Muscle of back (tissue), 13 donors: ENCODE measurements around the gene CFAP20. TPM values are rescaled to one million over a fixed set of nuclear protein-coding genes. Genes with fewer than 3 reads are reported as not detected.

Experiments
- DNase-seq, 3 donors: peaks; one replicate each; pipeline versions ENCODE4 v3.0.0 to v3.0.0-alpha.2; 2013
- long read RNA-seq, 9 donors: transcript quantifications; one replicate each; lab custom pipeline, GENCODE V29; 2026
- polyA plus RNA-seq, 10 donors: library from polyadenylated mRNA; unstranded; fragments of 120-200 nt; gene quantifications; one replicate each; pipeline ENCODE4 v1.2.1, GENCODE V29; 2013; ENCODE audit not compliant: insufficient read length in 10 of 10

The CFAP20 gene
- 10 to 100 TPM; 42.4 to 71.4 (median 51.4) TPM for polyA plus RNA-seq
- long read RNA-seq, donor 1, transcript CFAP20-201 (6 exons, 1,354 nt): major isoform, 23 of 30 reads
- long read RNA-seq, donor 1, partial matches to known transcripts: 0 of 30 reads
- long read RNA-seq, donor 1, other reads (novel, unspliced or antisense): 0 of 30 reads
- long read RNA-seq, donor 2, transcript CFAP20-201 (6 exons, 1,354 nt): major isoform, 17 of 24 reads
- long read RNA-seq, donor 2, partial matches to known transcripts: 0 of 24 reads
- long read RNA-seq, donor 2, other reads (novel, unspliced or antisense): 0 of 24 reads
- long read RNA-seq, donor 3: 0 reads
- long read RNA-seq, donor 4, transcript CFAP20-201 (6 exons, 1,354 nt): major isoform, 18 of 28 reads
- long read RNA-seq, donor 4, partial matches to known transcripts: 8 of 28 reads
- long read RNA-seq, donor 4, other reads (novel, unspliced or antisense): 0 of 28 reads
- long read RNA-seq, donor 5, transcript CFAP20-201 (6 exons, 1,354 nt): major isoform, 22 of 29 reads
- long read RNA-seq, donor 5, partial matches to known transcripts: 0 of 29 reads
- long read RNA-seq, donor 5, other reads (novel, unspliced or antisense): 0 of 29 reads
- long read RNA-seq, donor 6, transcript CFAP20-201 (6 exons, 1,354 nt): major isoform, 23 of 34 reads
- long read RNA-seq, donor 6, partial matches to known transcripts: 9 of 34 reads
- long read RNA-seq, donor 6, other reads (novel, unspliced or antisense): 0 of 34 reads
- long read RNA-seq, donor 7, transcript CFAP20-201 (6 exons, 1,354 nt): major isoform, 10 of 18 reads
- long read RNA-seq, donor 7, partial matches to known transcripts: 7 of 18 reads
- long read RNA-seq, donor 7, other reads (novel, unspliced or antisense): 0 of 18 reads
- long read RNA-seq, donor 8, transcript CFAP20-201 (6 exons, 1,354 nt): major isoform, 18 of 31 reads
- long read RNA-seq, donor 8, partial matches to known transcripts: 12 of 31 reads
- long read RNA-seq, donor 8, other reads (novel, unspliced or antisense): 0 of 31 reads
- long read RNA-seq, donor 9, partial matches to known transcripts: 0 of 4 reads
- long read RNA-seq, donor 9, other reads (novel, unspliced or antisense): 0 of 4 reads

DNA sequence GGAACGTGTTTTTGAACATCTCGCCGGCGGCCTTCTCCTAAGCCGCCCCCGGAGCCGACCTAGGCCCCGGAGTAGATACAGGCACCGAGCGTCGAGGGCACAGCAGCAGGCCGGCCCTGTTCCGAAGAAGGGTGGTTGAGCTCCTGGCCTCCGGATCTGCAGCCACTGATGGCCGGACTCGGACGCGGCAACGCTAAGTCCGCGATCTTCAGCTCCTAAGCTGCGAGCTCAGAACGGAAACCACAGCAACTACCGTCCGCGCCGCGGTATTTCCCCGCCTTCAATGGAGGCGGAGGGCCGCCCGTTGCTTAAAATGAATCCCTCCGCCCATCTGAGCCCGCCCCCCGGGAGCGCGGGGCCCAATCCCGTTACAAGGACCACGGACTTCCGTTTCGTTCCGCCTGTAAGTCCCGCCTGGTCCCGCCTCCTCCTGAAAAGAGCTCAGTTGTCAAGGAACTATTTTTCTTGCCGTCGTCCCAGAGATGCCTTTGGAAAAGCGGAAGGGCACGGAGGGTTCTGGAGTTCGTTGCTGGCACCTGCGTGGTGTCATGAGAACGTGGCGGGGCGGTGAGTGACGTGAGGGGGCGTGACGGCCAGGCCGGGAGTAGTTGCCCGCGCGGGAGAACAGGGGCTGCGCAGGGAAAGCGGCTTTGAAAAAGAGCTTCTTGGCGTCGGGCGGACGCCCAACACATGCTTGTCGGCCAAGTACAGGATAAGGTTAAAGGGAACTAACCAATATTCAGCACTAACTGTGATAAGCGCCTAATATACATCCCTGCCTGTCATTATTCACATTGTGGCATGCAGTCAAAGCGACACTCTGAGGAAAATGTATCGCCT, at the start of gene CFAP20:
Gene CFAP20, minus strand, starts transcription at position 285 of the 840 bp plus-strand sequence. Its CDS starts 266 bp downstream, at position 19.
- DNase-seq: peak; percentile 99 to 100 (median 99)

DNA sequence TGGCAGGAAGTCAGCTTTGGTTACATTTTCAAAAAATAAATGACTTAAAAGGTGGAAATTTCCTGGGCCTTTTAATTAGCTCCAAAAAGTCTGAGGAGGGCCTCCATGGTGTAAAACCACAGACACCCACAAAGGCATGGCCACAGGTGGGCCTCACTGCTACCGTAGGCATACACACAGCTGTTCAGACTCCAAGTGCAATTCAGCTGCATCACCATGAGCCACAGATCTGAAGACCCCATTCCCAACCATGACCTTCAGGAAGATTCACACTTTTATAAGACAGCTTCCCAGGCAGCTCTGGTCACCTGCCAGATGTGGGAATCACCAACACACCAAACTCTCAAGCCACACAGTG, 48.2 kb upstream of the CFAP20 start:
- no peak for DNase-seq

DNA sequence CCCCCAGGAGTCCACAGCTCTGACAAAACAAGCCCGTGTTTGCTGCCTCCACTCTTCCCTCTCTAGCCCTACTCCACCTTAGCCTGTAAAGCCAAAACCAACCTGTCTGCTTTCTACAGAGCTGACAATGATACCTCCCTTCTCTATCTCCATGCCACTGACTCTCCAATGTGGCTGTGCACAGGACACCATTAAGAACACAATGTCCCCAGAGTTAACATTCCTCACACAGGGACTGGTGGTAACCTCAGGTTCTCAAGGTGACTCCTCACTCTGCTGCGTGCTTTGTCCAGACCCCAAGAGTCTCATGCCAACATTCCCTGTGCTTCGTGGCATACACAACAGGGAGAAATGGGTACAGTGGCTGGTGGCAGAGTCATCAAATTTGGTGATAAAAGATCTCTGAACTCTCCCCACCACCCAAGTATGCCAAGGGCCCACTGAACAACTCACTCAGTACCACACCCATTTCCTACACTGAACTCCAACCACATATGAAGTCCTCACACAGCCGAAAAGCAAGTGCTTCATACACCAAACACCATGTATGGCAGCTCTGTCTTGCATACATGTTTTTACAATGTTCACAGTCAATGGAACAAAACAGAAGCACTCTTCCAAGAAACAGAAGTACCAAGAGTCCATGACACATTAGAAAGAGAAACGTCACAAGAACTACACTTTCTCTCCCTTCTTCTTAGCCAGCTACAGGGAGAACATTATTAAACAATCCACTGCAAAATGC, 47.6 kb upstream of the CFAP20 start:
- DNase-seq: no peak

DNA sequence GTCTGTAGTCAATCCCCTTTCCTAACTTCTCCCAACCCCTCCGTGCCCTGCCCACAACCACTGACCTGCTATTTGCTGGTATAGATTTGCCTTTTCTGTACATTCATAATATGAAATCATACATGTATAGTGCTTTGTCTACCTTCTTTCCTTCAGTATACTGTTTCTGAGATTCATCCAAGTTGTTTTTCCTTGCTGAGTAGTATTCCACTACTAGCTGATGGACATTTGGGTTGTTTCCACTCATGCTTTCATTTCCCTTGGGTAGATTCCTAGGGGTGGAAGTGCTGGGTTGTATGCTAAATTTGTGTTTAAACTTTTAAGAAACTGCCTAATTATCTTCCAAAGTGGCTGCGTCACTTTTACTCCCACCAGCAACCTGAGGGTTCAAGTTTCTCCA, 41.0 kb upstream of the CFAP20 start:
- DNase-seq: no peak

DNA sequence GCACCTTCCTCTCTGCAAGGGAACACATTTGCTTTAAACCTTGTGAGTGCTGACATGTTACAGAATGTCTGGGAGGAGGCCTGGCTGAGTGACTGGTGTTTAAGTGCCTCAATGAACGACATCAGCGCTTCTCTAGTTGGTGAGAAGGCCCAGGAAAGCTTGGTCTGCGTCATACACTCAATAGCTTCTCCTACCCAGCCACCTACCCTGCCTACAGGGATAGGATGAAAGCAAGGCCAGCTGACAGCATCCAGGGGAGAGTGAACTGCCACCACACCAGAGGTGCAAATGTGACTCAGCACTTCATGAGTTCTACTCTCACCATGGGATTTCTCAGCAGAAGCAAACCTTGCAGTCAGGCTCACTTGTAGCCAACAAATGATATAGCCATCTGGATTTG, 31.7 kb upstream of the CFAP20 start:
- no peak for DNase-seq

DNA sequence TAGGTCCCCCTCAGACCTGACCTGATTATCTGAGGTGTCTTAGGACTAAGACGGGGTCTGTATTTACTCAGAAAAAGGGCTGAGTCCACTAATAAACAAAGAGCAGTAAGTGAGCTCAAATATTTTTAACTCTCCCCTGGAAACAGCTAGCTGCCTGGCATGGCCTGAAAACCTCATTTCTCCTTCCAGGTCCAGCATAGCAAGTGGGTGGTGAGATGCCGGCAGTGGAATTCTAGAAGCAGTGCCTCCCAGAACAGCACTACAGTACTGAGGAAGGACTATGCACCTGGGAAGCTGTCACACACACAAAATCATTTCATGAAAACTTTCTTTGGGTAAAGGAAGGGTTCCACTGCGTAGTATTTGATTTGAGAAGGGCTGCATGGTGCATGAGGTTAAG, 29.5 kb upstream of the CFAP20 start:
- no peak for DNase-seq

DNA sequence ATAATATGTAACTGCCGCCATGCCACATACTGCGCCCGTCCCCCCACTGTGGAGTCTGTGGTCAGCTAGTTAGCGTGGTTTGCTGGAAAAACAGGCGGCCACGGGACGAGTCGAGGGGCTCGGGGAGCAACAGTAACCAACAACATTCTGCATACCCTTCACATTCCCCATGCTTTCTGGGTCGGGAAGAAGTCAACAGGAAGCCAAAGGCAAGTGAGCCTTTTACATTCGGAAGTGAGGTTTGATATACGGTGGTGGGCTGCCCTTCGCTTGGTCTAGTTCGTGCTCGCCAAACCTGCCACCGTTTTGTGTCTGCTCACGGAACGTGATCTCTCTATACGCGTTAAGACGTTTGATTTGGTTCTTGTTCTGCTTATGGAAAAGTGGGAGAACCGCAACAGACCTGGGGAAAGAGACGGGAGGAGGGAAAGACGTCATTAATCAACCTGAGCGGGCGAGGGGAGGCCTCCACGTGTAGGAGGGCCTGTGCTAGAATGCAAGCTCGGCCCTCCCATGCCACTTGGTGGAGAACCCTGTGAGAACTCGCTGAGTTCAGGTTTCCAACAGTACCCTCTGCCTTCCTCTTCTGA, 28.9 kb upstream of the CFAP20 start:
- no peak for DNase-seq

DNA sequence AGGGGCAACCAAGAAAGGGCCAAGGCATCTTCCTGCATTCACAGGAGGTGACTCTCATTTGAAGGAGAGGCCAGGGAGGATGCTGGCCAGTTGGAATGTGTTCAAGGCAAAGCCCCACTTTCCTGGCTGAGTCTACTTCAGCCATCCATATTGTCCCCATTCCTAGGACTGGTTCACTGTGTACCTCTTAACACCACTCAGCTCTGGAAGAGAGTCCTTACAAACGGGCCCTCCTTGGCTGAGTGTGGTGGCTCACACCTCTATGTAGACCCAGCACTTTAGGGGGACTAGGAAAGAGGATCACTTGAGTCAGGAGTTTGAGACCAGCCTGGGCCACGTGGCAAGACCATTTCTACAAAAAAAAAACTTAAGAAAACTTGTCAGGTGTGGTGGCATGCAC, 28.1 kb upstream of the CFAP20 start:
- no peak for DNase-seq

DNA sequence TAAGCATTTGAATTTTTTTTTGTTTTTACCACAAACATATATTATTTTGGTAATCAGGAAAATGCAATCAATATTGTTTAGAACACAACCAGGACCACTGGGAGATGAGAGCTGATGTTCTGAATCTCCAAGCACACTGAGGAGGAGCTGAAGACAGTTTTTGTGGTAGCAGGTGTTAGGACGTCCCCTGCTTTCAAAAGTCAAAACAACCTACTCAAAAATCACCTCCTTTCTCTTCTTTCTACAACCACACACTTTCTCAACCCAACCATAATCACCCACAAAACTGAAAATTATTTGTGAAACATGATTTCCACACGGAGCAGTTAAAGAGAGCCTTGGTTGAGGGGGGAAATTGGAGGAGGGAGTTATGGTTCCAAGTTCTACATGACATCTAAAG, 26.7 kb upstream of the CFAP20 start:
- DNase-seq: no peak

DNA sequence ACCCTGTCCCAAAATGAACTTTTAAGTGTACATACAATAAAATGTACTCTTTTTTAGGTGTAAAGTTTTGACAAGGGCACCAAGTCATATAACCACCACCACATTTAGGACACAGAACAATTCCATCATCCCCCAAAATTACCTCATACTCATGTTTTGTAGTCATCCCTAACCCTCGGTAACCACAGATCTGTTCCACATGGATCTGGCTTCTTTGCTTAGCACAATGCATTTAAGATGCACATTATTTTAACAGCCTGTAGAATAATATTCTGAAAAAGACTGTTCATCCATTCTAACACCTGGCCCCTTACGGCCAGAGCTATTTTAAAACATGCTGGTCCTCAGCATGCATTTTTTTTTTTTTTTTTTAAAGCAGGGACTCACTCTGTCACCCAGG, 25.2 kb upstream of the CFAP20 start:
- DNase-seq: no peak

DNA sequence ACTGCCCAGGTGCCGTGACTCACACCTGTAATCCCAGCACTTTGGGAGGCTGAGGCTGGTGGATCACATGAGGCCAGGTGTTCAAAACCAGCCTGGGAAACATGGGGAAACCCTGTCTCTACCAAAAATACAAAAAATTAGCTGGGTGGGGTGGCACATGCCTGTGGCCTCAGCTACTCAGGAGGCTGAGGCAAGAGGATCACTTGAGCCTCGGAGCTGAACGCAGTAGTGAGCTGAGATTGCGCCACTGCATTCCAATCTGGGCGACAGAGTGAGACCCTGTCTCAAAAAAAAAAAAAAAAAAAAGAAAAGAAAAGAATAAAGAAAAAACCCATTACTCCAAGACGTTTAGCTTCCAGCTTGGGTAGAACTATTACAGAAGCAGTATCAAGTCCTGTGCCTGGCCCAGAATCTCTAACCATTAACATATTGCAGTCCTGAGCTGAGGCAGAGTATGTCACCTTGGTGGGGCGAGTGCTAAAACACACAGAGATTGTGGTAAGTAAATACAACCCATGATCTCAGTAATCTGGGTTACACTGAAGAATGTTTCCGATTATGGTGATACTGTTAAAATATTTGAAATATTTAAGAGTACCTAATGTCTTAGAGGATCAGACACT, 23.2 kb upstream of the CFAP20 start:
- no peak for DNase-seq

DNA sequence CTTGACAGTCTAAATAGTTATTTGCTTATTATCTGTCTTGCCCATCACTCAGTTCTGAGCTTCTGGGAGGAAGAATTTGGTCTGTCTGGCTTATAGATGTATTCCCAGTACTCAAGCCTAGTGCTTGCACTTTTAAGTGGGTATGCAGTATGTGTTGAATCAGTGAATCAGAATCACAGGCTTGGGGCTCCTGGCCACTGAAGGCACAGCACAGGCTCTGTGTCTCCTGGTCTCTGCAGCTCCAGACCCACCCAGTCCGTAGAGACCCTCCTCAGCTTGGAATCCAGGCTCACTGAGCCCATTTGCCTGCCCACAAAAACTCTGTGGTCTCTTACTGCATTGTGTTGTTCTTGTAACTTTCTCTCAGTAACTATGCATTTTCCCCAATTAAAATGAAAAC, 19.3 kb upstream of the CFAP20 start:
- DNase-seq: no peak

DNA sequence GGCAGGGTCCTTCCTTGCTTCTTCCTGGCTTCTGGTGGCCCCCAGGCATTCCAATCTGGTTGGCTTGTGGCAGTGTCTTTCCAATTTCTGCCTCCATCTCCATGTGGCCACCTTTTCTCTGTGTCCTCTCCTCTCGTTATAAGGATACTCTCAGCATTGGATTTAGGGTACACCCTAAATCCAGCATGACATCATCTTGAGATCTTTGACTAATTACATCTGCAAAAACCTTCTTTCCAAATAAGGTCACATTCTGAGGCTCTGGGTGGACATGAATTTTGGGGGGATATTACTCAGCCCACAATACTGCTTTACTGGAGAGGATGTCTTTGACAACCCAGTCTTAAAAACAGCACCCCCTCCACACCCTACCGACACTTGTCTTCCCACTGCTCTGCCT, 18.9 kb upstream of the CFAP20 start:
- no peak for DNase-seq

DNA sequence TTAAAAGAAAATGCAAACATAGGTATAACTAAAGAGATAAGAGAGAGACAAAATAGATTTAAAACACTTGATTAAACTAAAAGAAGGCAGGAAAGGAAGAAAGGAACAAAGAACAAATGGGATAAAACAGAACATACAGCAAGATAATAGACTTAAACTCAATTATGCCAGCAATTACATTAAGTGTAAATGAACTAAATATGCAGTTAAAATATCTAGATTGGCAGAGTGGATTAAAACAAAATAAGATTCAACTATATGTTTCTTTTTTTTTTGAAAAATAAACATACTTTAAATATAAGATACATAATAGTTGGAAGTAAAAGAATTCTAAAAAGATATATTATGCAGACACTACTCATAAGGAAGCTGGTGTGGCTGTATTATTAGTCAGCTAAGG, 9.7 kb upstream of the CFAP20 start:
- no peak for DNase-seq

DNA sequence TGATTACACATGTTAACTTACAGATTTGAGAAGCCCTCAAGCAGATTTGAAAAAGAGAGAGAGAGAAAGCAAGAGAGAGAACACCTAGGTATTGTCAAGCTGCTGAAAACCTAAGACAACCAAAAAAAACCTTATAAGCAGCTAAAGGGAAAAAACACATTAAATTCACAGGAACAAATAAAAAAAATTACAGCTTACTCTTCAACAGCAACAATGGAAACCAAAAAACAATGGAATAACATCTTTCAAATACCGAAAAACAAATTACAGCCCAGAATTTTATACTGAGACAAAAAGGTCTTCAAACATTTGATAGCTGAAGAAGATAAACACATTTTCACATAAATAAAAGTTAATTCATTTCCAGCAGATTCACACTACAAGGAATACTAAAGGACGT, 8.4 kb upstream of the CFAP20 start:
- DNase-seq: no peak

DNA sequence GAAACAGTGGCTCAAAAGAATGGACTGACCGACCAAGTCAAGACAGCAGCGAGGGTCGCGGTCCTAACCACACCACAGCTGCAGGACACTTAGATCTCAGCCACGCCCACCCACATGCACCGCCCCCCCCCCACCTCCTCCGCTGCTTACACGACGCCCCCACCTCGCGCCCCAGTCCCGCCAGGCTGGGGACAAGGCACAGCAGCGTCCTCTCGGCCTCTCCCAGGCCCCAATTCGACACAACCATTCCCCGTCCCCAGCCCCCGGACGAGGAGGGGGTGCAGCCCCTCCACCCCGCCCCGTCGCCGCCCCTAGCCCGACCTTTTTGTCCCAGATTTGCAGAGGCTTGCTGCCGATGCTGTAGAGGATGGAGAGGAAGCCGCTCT, 477 bp downstream of the CFAP20 start:
- peak in 1 of 3 donors; percentile 27 for DNase-seq

DNA sequence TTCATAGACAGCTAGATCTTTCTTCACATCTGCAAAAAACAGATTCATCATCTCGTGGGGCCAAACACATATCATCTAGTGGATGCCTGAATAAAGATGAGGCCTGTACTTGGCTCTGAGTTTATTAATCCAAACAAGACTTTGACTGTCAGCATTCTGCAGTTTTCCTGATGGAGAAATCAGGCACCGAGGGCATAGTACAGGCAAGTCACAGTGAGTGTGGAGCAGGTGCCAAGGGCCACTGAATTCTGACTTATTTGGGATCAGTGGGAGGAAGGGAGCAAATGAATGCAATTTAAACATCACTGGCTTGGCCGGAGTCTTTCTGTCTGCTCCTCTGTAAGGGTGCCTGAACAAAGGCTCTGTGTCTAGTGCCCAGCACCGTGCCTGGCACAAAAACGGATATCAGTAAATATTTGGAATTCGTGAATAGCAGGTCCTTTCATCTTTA, 975 bp downstream of the CFAP20 start:
- DNase-seq: peak in 1 of 3 donors; percentile 21

DNA sequence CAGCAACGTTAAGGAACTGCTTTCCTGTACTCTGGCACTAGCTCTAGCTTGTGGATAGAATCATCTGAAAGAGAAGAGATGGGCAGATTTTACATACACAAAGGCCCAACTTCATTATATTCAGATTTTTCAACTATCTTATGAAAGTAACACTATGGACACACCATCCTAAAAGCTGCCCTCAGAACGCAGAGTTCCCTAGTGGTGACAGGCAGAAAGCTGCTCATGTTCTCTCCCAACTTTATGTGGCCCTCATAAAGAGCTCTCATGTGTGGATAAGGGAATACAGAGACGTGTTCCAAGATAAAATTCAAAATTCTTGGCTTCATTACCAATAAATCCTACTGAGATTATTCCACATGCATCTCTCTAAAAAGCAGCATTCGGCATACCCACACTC, 1.5 kb downstream of the CFAP20 start:
- DNase-seq: no peak

DNA sequence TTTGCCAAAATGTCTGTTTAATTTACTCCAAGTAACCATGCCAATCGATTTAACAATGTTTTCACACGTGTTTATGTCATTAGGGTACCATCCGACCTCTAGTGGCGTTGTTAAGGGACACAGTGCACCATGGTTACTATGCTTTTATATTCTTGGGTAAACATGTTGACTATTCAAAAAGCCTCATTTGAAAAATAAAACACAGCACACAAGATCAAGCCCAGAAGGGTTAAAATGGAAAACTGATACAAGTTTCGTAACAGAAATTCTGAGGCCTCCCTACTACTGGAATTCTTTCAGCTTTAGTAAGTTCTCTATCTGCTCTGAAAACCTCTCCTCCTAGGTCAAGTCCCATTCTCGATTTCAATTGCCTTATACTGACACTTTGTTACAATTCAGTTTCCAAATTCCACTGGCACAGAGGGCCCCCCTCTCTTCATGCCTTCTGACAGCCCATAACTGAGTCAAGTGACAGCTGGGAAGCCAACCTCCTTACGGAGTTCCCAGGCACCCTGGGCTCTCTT, 2.1 kb downstream of the CFAP20 start:
- peak in 2 of 3 donors; percentile 49 to 78 for DNase-seq
